NK-92 treated with Interleukin-12 subunit alpha and Interleukin-12 subunit beta, amount 100 ng/mL, for 24 hours (cell line): ENCODE results near the gene CA4.

ENCODE experiments used
- DNase-seq: peaks from one replicate; lab custom pipeline; 2025; lab: John Stamatoyannopoulos, UW

CA4 gene

GRCh38 chr17:60155427-60155814 lies 5.6 kb downstream of the CA4 start:
- DNase-seq = no peak

- no peak for DNase-seq
These were observed 6.0 kb downstream of the CA4 start for GRCh38 chr17:60155815-60156214.

GRCh38 chr17:60156746-60157145 lies 7.0 kb downstream of the CA4 start:
- no peak for DNase-seq

GRCh38 chr17:60157487-60158040 lies 7.8 kb downstream of the CA4 start:
- no peak for DNase-seq

GRCh38 chr17:60158751-60159478 lies 9.1 kb downstream of the CA4 start:
- DNase-seq = no peak

GRCh38 chr17:60159479-60159866 lies 9.7 kb downstream of the CA4 start:
- no peak for DNase-seq

GRCh38 chr17:60160829-60161501 lies 11.2 kb downstream of the CA4 start:
- DNase-seq = no peak

GRCh38 chr17:60161598-60162330 lies 12.0 kb downstream of the CA4 start:
- no peak for DNase-seq

- DNase-seq = no peak
These were observed 13.5 kb downstream of the CA4 start for GRCh38 chr17:60163108-60163784.

- DNase-seq = no peak
These were observed 14.4 kb downstream of the CA4 start for GRCh38 chr17:60164164-60164563.

- DNase-seq = no peak
These were observed 14.9 kb downstream of the CA4 start for GRCh38 chr17:60164697-60165096.

- no peak for DNase-seq
These were observed 15.4 kb downstream of the CA4 start for GRCh38 chr17:60165223-60165622.

- DNase-seq = peak; percentile 52
These were observed 16.2 kb downstream of the CA4 start for GRCh38 chr17:60165971-60166370.

GRCh38 chr17:60167065-60167741 lies 17.4 kb downstream of the CA4 start:
- DNase-seq = no peak

- DNase-seq = no peak
These were observed 18.9 kb downstream of the CA4 start for GRCh38 chr17:60168654-60169053.

- peak; percentile 49 for DNase-seq
These were observed 20.4 kb downstream of the CA4 start for GRCh38 chr17:60169921-60170817.

- DNase-seq = no peak
These were observed 21.3 kb downstream of the CA4 start for GRCh38 chr17:60170835-60171752.

GRCh38 chr17:60171753-60172079 lies 21.9 kb downstream of the CA4 start:
- no peak for DNase-seq

- no peak for DNase-seq
These were observed 23.6 kb downstream of the CA4 start for GRCh38 chr17:60173304-60173819.
